Heart right ventricle (tissue), 16 donors: ENCODE data around the gene SLC39A11. TPM values are rescaled to one million over a fixed set of nuclear protein-coding genes. Genes with fewer than 3 reads are reported as not detected.
A peak's percentile ranks its signal among the peaks of the same experiment; 100 is the strongest.

Experiments
- ATAC-seq, 8 donors: fragments of 200-7000 bp; cut with Tn5 transposase; one replicate each; pipeline ENCODE4 v1.9.1; 2020; ENCODE audit warnings: mild to moderate bottlenecking in 8 of 8, moderate library complexity in 8 of 8, moderate number of reproducible peaks in 1 of 8
- DNase-seq, 2 donors: peaks; one replicate each; pipeline ENCODE4 v3.0.0-alpha.2; 2020
- H3K27ac ChIP-seq, 10 donors: fragments of 200-600 bp; sonication (generic) in 2 of 10; one replicate each; pipeline versions ENCODE4 v1.5.0 to v1.8.0; 2020 to 2022; ENCODE audit warnings: mild to moderate bottlenecking in 3 of 10
- H3K27me3 ChIP-seq, 7 donors: fragments of 200-600 bp; one replicate each; pipeline ENCODE4 v1.8.0; 2021 to 2022; ENCODE audit warnings: mild to moderate bottlenecking in 2 of 7
- H3K36me3 ChIP-seq, 9 donors: fragments of 200-600 bp; sonication (generic) in 1 of 9; one replicate each; pipeline versions ENCODE4 v1.5.0 to v1.8.0; 2020 to 2022; ENCODE audit warnings: mild to moderate bottlenecking in 2 of 9
- H3K4me1 ChIP-seq, 9 donors: fragments of 200-600 bp; sonication (generic) in 1 of 9; one replicate each; pipeline versions ENCODE4 v1.5.0 to v1.8.0; 2020 to 2022; ENCODE audit warnings: mild to moderate bottlenecking in 4 of 9
- H3K4me3 ChIP-seq, 10 donors: fragments of 200-600 bp; sonication (generic) in 2 of 10; one replicate each; pipeline versions ENCODE4 v1.5.0 to v1.8.0; 2020 to 2022; ENCODE audit warnings: mild to moderate bottlenecking in 7 of 10, moderate library complexity in 2 of 10
- H3K9me3 ChIP-seq, 11 donors: fragments of 200-600 bp in 10 of 11; sonication (generic) in 2 of 11; one replicate each; pipeline versions ENCODE4 v1.5.0 to v1.8.0; 2013 to 2022; ENCODE audit warnings: mild to moderate bottlenecking in 2 of 11, control low read depth in 1 of 11, moderate library complexity in 1 of 11
- CTCF ChIP-seq, 9 donors: fragments of 200-600 bp; sonication (generic) in 2 of 9; IDR thresholded peaks; one replicate each; pipeline versions ENCODE4 v1.5.0 to v1.8.0; 2021 to 2022; ENCODE audit warnings: antibody characterized with exemption in 9 of 9, mild to moderate bottlenecking in 5 of 9, moderate library complexity in 1 of 9
- WGBS, 2 donors: extraction: QIAGEN DNeasy Blood & Tissue Kit; methylation state at CpG; one replicate each; pipeline ENCODE4 v1.1.7; 2013; ENCODE audit warnings: inconsistent platforms in 1 of 2; 5-methylcytosine and 5-hydroxymethylcytosine counted together
- intact Hi-C, 10 donors: fragments of 100-400 bp; cut with DNase I; formaldehyde crosslinking; loops; one replicate each; pipeline versions ENCODE4 v1.11.1 to v1.14.2; 2022
- polyA plus RNA-seq, 2 donors: library from polyadenylated mRNA; stranded (reverse); fragments of 200-250 nt; gene quantifications; one replicate each; pipeline ENCODE4 v1.2.3, GENCODE V29; 2013
- total RNA-seq, 10 donors: library from RNA; stranded (reverse); fragmentation: NEBNext Ultra II Directional in 3 of 10; extraction: Animal tissue kit (Norgen Biotek cat#: 25700) in 3 of 10; gene quantifications; one replicate each; pipeline versions ENCODE4 v1.2.1 to v1.2.4, GENCODE V29; 2021 to 2023
- donor health status: Arrhythmogenic right ventricular cardiomyopathy.
- donor health status: ischemic (EF 13 %, LVEDD 7.1; RV severe dilation, severe dysfunction).
- donor health status: healthy with polysubstance abuse.
- donor health status: DM: no; HTN: yes; CAD: no.
- donor health status: DM: no; HTN: no; CAD: no.
- donor health status: ischemic (EF 25% LVEDD 6.9; RV normal size, moderate dysfunction).
- donor health status: ischemic (EF 25% LVEDD 5.7; RV mildly dilated, moderate dysfunction).
- donor health status: healthy.
- donor health status: DM: yes; HTN: yes; CAD: no.
- donor health status: Ischemic cardiomyopathy.
- donor health status: ischemic (EF 35%, LVEDD 5.7; RV mildly dilated, moderate dysfunction).
- donor health status: nonischemic (EF 11% LVEDD 7.7; RV severe dilation, severe dysfunction).
- donor health status: DM: yes; HTN: yes; CAD: no.
- donor health status: PGD.
- donor health status: ischemic (EF 29% LVEDD 5.4; RV normal size, mild dysfunction).
- donor health status: nonischemic (EF 23%, LVEDD 6.1; RV moderate dilation, normal function).

Gene SLC39A11
- total and polyA plus RNA-seq, 12 donors, result 2.4 to 11.3 (median 6.4) TPM

GRCh38 chr17:72985882-72986720 lies 106.4 kb downstream of the SLC39A11 start:
- H3K27me3 ChIP-seq, result no peaks in the 10 kb centered on the region
- H3K9me3 ChIP-seq, result no peaks in the 10 kb centered on the region
- H3K4me1 ChIP-seq, result peaks cover 0 to 9% (median 0%) of the 10 kb centered on the region in 9 donors
- no peaks in the 10 kb centered on the region for H3K36me3 ChIP-seq
- no peak overlapping the region for H3K27ac ChIP-seq
- DNase-seq (peak; percentile 30 to 70), ATAC-seq (peak in 7 of 8 donors; percentile 60 to 90 (median 77))
- H3K4me3 ChIP-seq, result no peak overlapping the region
- TF ChIP-seq CTCF (IDR thresholded peaks at IDR 0.05), result peak; percentile 59 to 89 (median 84)
- intact Hi-C loops, result loop anchor here in 8 of 10 donors (1.0 to 10.0 kb wide), 5 partner anchors 106 to 261 kb away; partner anchors contain the start of gene SLC39A11 (in 1 of the 8)
- 53 to 55% methylated on average over 11 of the region's 11 CpGs for WGBS, 2 donors

GRCh38 chr17:72984926-72985325 lies 107.6 kb downstream of the SLC39A11 start:
- Histone ChIP-seq H3K4me1 (peaks cover 0 to 9% (median 0%) of the 10 kb centered on the region in 9 donors), H3K27ac (no peak overlapping the region), H3K9me3 (no peaks in the 10 kb centered on the region), H3K36me3 (no peaks in the 10 kb centered on the region), H3K27me3 (no peaks in the 10 kb centered on the region), H3K4me3 (no peak overlapping the region)
- WGBS, 2 donors, result 69 to 76% methylated on average over 7 of the region's 7 CpGs
- DNase-seq (no peak), ATAC-seq (no peak)
- TF ChIP-seq CTCF (IDR thresholded peaks at IDR 0.05), result no peak
- intact Hi-C loops, result loop anchor here in 8 of 10 donors (5.0 to 10.0 kb wide), 4 partner anchors 107 to 260 kb away; partner anchors contain the start of gene SLC39A11 (in 1 of the 8)

- 67 to 74% methylated on average over 9 of the region's 9 CpGs for WGBS, 2 donors
- intact Hi-C loops, result loop anchor here in 2 of 10 donors (10.0 kb wide), 2 partner anchors 170 to 260 kb away; no protein-coding TSS in a partner anchor
- peaks cover 0 to 9% (median 0%) of the 10 kb centered on the region in 9 donors for H3K4me1 ChIP-seq
- H3K36me3 ChIP-seq, result no peaks in the 10 kb centered on the region
- ATAC-seq (no peak), DNase-seq (no peak)
- no peaks in the 10 kb centered on the region for H3K9me3 ChIP-seq
- H3K27ac ChIP-seq, result no peak overlapping the region
- no peaks in the 10 kb centered on the region for H3K27me3 ChIP-seq
- H3K4me3 ChIP-seq, result no peak overlapping the region
- no peak for TF ChIP-seq CTCF (IDR thresholded peaks at IDR 0.05)
Observed at GRCh38 chr17:72984145-72984925, 108.2 kb downstream of the SLC39A11 start.

GRCh38 chr17:72982680-72983079 lies 109.8 kb downstream of the SLC39A11 start:
- H3K9me3 ChIP-seq, result no peaks in the 10 kb centered on the region
- no peak overlapping the region for H3K27ac ChIP-seq
- no peaks in the 10 kb centered on the region for H3K27me3 ChIP-seq
- TF ChIP-seq CTCF (IDR thresholded peaks at IDR 0.05), result no peak
- no peak for ATAC-seq
- no peak overlapping the region for H3K4me3 ChIP-seq
- WGBS, 2 donors, result 81 to 83% methylated on average over 3 of the region's 3 CpGs
- peaks cover under 1 to 20% (median 10%) of the 10 kb centered on the region in 9 donors for H3K4me1 ChIP-seq
- intact Hi-C loops, result loop anchor here in 2 of 10 donors (10.0 kb wide), 2 partner anchors 172 to 258 kb away; no protein-coding TSS in a partner anchor
- no peak for DNase-seq
- H3K36me3 ChIP-seq, result no peaks in the 10 kb centered on the region
